GM23338 (cell line): ENCODE data around the gene ZNF644. TPM values are rescaled to one million over a fixed set of nuclear protein-coding genes. Genes with fewer than 3 reads are reported as not detected.

ENCODE experiments used
- ATAC-seq: fragments of 200-7000 bp; cut with Tn5 transposase; 3 replicates; pipeline ENCODE4 v1.9.1; 2020
- DNase-seq: peaks from one replicate; pipeline ENCODE4 v3.0.0-alpha.2; 2015; ENCODE audit warnings: low spot score
- H2AFZ ChIP-seq: fragments of 200-600 bp; sonication (generic); 2 replicates; pipeline ENCODE4 v1.8.0; 2016; ENCODE audit warnings: antibody characterized with exemption, mild to moderate bottlenecking, moderate library complexity
- H3F3A ChIP-seq: fragments of 200-600 bp; sonication (generic); replicated peaks from 2 replicates; pipeline ENCODE4 v1.8.0; 2017; ENCODE audit warnings: antibody characterized with exemption, mixed run types, low read depth
- H3K27ac ChIP-seq: fragments of 200-600 bp; sonication (generic); 2 replicates; pipeline ENCODE4 v1.6.1; 2016; ENCODE audit warnings: low read depth
- H3K27me3 ChIP-seq: fragments of 200-600 bp; sonication (generic); 2 replicates; pipeline ENCODE4 v1.8.0; 2016; ENCODE audit warnings: mild to moderate bottlenecking, mixed run types, moderate library complexity; ENCODE audit not compliant: insufficient read depth
- H3K36me3 ChIP-seq: fragments of 200-600 bp; sonication (generic); 2 replicates; pipeline ENCODE4 v1.8.0; 2016; ENCODE audit warnings: mild to moderate bottlenecking; ENCODE audit not compliant: insufficient read depth
- H3K4me1 ChIP-seq: fragments of 200-600 bp; sonication (generic); 2 replicates; pipeline ENCODE4 v1.8.0; 2016; ENCODE audit warnings: mild to moderate bottlenecking, moderate library complexity; ENCODE audit not compliant: insufficient read depth
- H3K4me2 ChIP-seq: fragments of 200-600 bp; sonication (generic); 2 replicates; pipeline ENCODE4 v1.7.1; 2017; ENCODE audit warnings: mixed run types
- H3K4me3 ChIP-seq: fragments of 200-600 bp; sonication (generic); 2 replicates; pipeline ENCODE4 v1.6.1; 2016; ENCODE audit warnings: mixed run types
- H3K79me2 ChIP-seq: fragments of 200-600 bp; sonication (generic); replicated peaks from 2 replicates; pipeline ENCODE4 v1.8.0; 2017; ENCODE audit warnings: mild to moderate bottlenecking; ENCODE audit not compliant: insufficient read depth
- H3K9me2 ChIP-seq: fragments of 200-600 bp; sonication (generic); 2 replicates; pipeline ENCODE4 v1.8.0; 2017; ENCODE audit not compliant: insufficient read depth
- H4K20me1 ChIP-seq: fragments of 200-600 bp; sonication (generic); replicated peaks from 2 replicates; pipeline ENCODE4 v1.8.0; 2017; ENCODE audit warnings: mild to moderate bottlenecking; ENCODE audit not compliant: insufficient read depth
- H3K27ac Mint-ChIP-seq: 2 replicates; pipeline ENCODE4 v1.8.0; 2020; ENCODE audit warnings: inconsistent platforms, mild to moderate bottlenecking, moderate library complexity, mixed read lengths
- H3K27me3 Mint-ChIP-seq: 3 replicates; pipeline ENCODE4 v1.8.0; 2022; ENCODE audit warnings: low read depth, mild to moderate bottlenecking, moderate library complexity, mixed read lengths, inconsistent platforms; ENCODE audit not compliant: insufficient read depth, poor library complexity
- H3K36me3 Mint-ChIP-seq: 3 replicates; pipeline ENCODE4 v1.8.0; 2021; ENCODE audit warnings: low read depth, mild to moderate bottlenecking, inconsistent platforms, moderate library complexity, mixed read lengths
- H3K4me1 Mint-ChIP-seq: 3 replicates; pipeline ENCODE4 v1.8.0; 2020; ENCODE audit warnings: mild to moderate bottlenecking, inconsistent platforms, mixed read lengths
- H3K4me3 Mint-ChIP-seq: 3 replicates; pipeline ENCODE4 v1.8.0; 2021; ENCODE audit warnings: moderate library complexity, mild to moderate bottlenecking, inconsistent platforms, mixed read lengths
- H3K9me3 Mint-ChIP-seq: 3 replicates; pipeline ENCODE4 v1.8.0; 2020; ENCODE audit warnings: moderate library complexity, mild to moderate bottlenecking, inconsistent platforms, mixed read lengths
- CTCF ChIP-seq, 2 experiments: fragments of 200-600 bp in 1 of 2; sonication (generic) in 1 of 2; conservative IDR thresholded peaks; 2 replicates each; pipeline versions ENCODE4 v1.5.1 to v1.6.1; 2016 to 2017; ENCODE audit warnings: antibody characterized with exemption in 2 of 2, low read depth in 2 of 2, mild to moderate bottlenecking in 2 of 2, moderate library complexity in 1 of 2
- ETS1 ChIP-seq: IDR thresholded peaks from 2 replicates; pipeline ENCODE4 v1.6.1; 2016; ENCODE audit warnings: antibody characterized with exemption
- JUNB ChIP-seq: IDR thresholded peaks from one replicate; pipeline ENCODE4 v1.6.1; 2016; ENCODE audit warnings: antibody characterized with exemption; ENCODE audit not compliant: unreplicated experiment
- STAT1 ChIP-seq: IDR thresholded peaks from one replicate; pipeline ENCODE4 v1.6.1; 2016; ENCODE audit warnings: antibody characterized with exemption; ENCODE audit not compliant: unreplicated experiment
- ZNF114 ChIP-seq: fragments of 250-450 bp; sonication (Bioruptor Pico); IDR thresholded peaks from 2 replicates; pipeline ENCODE4 v1.5.0; 2020; ENCODE audit warnings: mild to moderate bottlenecking, moderate library complexity
- ZNF462 ChIP-seq: fragments of 250-450 bp; sonication (Bioruptor Pico); IDR thresholded peaks from 2 replicates; pipeline ENCODE4 v1.5.0; 2020; ENCODE audit warnings: mild to moderate bottlenecking, moderate library complexity
- polyA plus RNA-seq: library from polyadenylated mRNA; unstranded; fragments of >200 nt; fragmentation: Nextera tagmentation; extraction: Ambion mirVana; gene quantifications from 2 replicates; pipeline ENCODE4 v1.2.1, GENCODE V29; 2016
- total RNA-seq: library from RNA; depleted of rRNA; stranded (reverse); fragments of >200 nt; shearing (Covaris generic); gene quantifications from 2 replicates; pipeline ENCODE4 v1.2.3, GENCODE V29; 2014

ZNF644 gene
- total and polyA plus RNA-seq, 2 experiments from 2014 or later = 101 to 103 TPM

GRCh38 chr1:90989990-90990389 is 31.8 kb downstream of the ZNF644 start:
- no peak overlapping the region for H3K4me2 ChIP-seq
- no peak overlapping the region for H2AFZ ChIP-seq
- H3K36me3 ChIP-seq = peaks cover 21% of the 10 kb centered on the region; the same call in 1 of the 2 replicates
- DNase-seq (no peak), ATAC-seq (no peak)
- Mint-ChIP-seq H3K9me3 (peaks cover 28% of the 10 kb centered on the region), H3K36me3 (peaks cover 69% of the 10 kb centered on the region), H3K27me3 (peaks cover 3% of the 10 kb centered on the region), H3K27ac (no peak overlapping the region), H3K4me1 (peaks cover 37% of the 10 kb centered on the region; the same call in 2 of the 3 replicates), H3K4me3 (no peak overlapping the region)
- no peaks in the 10 kb centered on the region for H3K9me2 ChIP-seq
- TF ChIP-seq ETS1 (no peak), CTCF (conservative IDR thresholded peaks at IDR 0.05; ENCODE audit: low read depth in 2 of 2) (no peak), JUNB (no peak), STAT1 (no peak), ZNF114 (CRISPR knock-in tag) (no peak), ZNF462 (CRISPR knock-in tag) (no peak)
- peaks cover 33% of the 10 kb centered on the region for H3K4me1 ChIP-seq
- H3K27me3 ChIP-seq = no peaks in the 10 kb centered on the region
- no peak overlapping the region for H3K27ac ChIP-seq
- peaks cover 100% of the 10 kb centered on the region for H3K79me2 ChIP-seq
- peaks cover 38% of the 10 kb centered on the region for H4K20me1 ChIP-seq
- H3F3A ChIP-seq = no peaks in the 10 kb centered on the region
- H3K4me3 ChIP-seq = no peak overlapping the region
